Heart left ventricle (tissue), 16 donors: ENCODE measurements around the gene KMT5B. TPM values are rescaled to one million over a fixed set of nuclear protein-coding genes. Genes with fewer than 3 reads are reported as not detected.

Experiments
- ATAC-seq, 4 donors: fragments of 200-7000 bp; cut with Tn5 transposase; one replicate each; pipeline ENCODE4 v1.9.1; 2020 to 2022; ENCODE audit warnings: moderate library complexity in 4 of 4, mild to moderate bottlenecking in 3 of 4, moderate number of reproducible peaks in 1 of 4
- DNase-seq, 5 donors: peaks; one replicate each; pipeline ENCODE4 v3.0.0-alpha.2; 2020
- H3K27ac ChIP-seq, 12 donors: fragments of 200-600 bp; sonication (generic) in 4 of 12; one replicate each; pipeline versions ENCODE4 v1.5.0 to v1.8.0; 2016 to 2022; ENCODE audit warnings: mild to moderate bottlenecking in 2 of 12
- H3K27me3 ChIP-seq, 9 donors: fragments of 200-600 bp; sonication (generic) in 2 of 9; one replicate each; pipeline versions ENCODE4 v1.5.1 to v1.8.0; 2016 to 2022; ENCODE audit warnings: mild to moderate bottlenecking in 3 of 9
- H3K36me3 ChIP-seq, 9 donors: fragments of 200-600 bp; sonication (generic) in 2 of 9; one replicate each; pipeline versions ENCODE4 v1.5.0 to v1.8.0; 2018 to 2022; ENCODE audit warnings: mild to moderate bottlenecking in 2 of 9
- H3K4me1 ChIP-seq, 12 donors: fragments of 200-600 bp; sonication (generic) in 4 of 12; one replicate each; pipeline versions ENCODE4 v1.5.0 to v1.8.0; 2016 to 2022; ENCODE audit warnings: mild to moderate bottlenecking in 3 of 12
- H3K4me3 ChIP-seq, 12 donors: fragments of 200-600 bp; sonication (generic) in 4 of 12; one replicate each; pipeline versions ENCODE4 v1.5.0 to v1.8.0; 2017 to 2022; ENCODE audit warnings: mild to moderate bottlenecking in 9 of 12, moderate library complexity in 4 of 12
- H3K9me3 ChIP-seq, 12 donors: fragments of 200-600 bp; sonication (generic) in 4 of 12; one replicate each; pipeline versions ENCODE4 v1.5.0 to v1.8.0; 2016 to 2022; ENCODE audit warnings: mild to moderate bottlenecking in 1 of 12
- POLR2A ChIP-seq, 2 donors: fragments of 450-650 bp; IDR thresholded peaks; one replicate each; pipeline ENCODE4 v1.6.1; 2017; ENCODE audit warnings: antibody characterized with exemption in 2 of 2, mild to moderate bottlenecking in 2 of 2, moderate library complexity in 2 of 2
- WGBS, 4 donors: extraction: QIAGEN DNeasy Blood & Tissue Kit in 2 of 4; methylation state at CpG; one replicate each; pipeline versions ENCODE4 v1.1.5 to v1.1.7; 2013 to 2018; 5-methylcytosine and 5-hydroxymethylcytosine counted together
- intact Hi-C, 10 donors: fragments of 100-400 bp; cut with DNase I; formaldehyde crosslinking; loops; one replicate each; pipeline versions ENCODE4 v1.11.1 to v1.14.2; 2022
- polyA plus RNA-seq, 2 donors: library from polyadenylated mRNA; stranded (reverse); fragments of 200-250 nt; gene quantifications; one replicate each; pipeline ENCODE4 v1.2.3, GENCODE V29; 2013
- total RNA-seq, 9 donors: library from RNA; depleted of rRNA in 2 of 9; stranded (reverse); fragments of >200 nt in 2 of 9; fragmentation: NEBNext Ultra II Directional in 3 of 9; extraction: Animal tissue kit (Norgen Biotek cat#: 25700) in 3 of 9; gene quantifications; one replicate each; pipeline versions ENCODE4 v1.1.0 to v1.2.4, GENCODE V29; 2016 to 2023
- TF ChIP-seq, protein P1 (sequence below), 12 donors: fragments of 200-600 bp; sonication (generic) in 4 of 12; IDR thresholded peaks; one replicate each; pipeline versions ENCODE4 v1.5.0 to v1.8.0; 2018 to 2022; ENCODE audit warnings: antibody characterized with exemption in 12 of 12, mild to moderate bottlenecking in 5 of 12
- donor health status: ischemic (EF 13 %, LVEDD 7.1; RV severe dilation, severe dysfunction).
- donor health status: healthy with polysubstance abuse.
- donor health status: DM: no; HTN: yes; CAD: no.
- donor health status: DM: no; HTN: no; CAD: no.
- donor health status: ischemic (EF 25% LVEDD 6.9; RV normal size, moderate dysfunction).
- donor health status: ischemic (EF 25% LVEDD 5.7; RV mildly dilated, moderate dysfunction).
- donor health status: healthy.
- donor health status: DM: yes; HTN: yes; CAD: no.
- donor health status: ischemic (EF 35%, LVEDD 5.7; RV mildly dilated, moderate dysfunction).
- donor health status: nonischemic (EF 11% LVEDD 7.7; RV severe dilation, severe dysfunction).
- donor health status: DM: yes; HTN: yes; CAD: no.
- donor health status: PGD.
- donor health status: ischemic (EF 29% LVEDD 5.4; RV normal size, mild dysfunction).
- donor health status: nonischemic (EF 23%, LVEDD 6.1; RV moderate dilation, normal function).

The KMT5B gene
- total and polyA plus RNA-seq, 11 donors, result 15.5 to 37.0 (median 26.5) TPM

DNA sequence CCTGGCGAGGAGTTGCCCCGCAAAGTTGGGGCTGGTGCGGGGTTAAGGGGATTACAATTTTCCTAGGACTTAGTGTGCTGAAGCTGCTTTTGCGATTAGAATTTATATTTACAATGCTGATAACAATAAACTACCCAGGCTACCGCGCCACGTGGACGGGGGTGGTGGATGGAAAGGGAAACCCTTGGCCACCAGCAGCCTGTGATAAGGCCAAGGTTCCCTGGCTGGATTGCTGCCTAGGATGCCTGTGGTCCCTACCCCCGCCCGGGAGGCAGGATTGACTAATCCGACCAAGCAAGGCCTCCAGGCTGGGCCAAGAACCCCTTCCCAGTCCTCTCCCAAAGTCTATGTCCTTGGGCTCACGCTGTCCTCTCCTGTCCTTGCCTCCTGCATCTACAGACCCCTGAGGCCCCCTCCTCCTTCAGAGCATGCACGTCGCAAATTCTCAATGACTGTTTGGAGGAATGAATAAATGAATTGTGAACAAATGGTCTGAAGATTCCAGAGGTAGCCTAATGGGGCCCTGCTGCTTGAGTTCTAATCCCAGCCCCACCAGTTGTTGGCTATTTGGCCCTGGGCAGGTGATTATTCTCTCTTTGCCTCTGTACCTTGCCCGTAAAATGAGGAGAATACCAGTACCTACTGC lies 84.3 kb downstream of the KMT5B start:
- intact Hi-C loops, result loop anchor here in 2 of 10 donors (10.0 kb wide), 1 partner anchor 94 kb away; the partner anchor contains the start of genes NDUFS8 (in 2 of the 2) and TCIRG1 (in 2 of the 2)
- TF ChIP-seq POLR2A (IDR thresholded peaks at IDR 0.05), result no peak
- TF ChIP-seq, protein P1, sequence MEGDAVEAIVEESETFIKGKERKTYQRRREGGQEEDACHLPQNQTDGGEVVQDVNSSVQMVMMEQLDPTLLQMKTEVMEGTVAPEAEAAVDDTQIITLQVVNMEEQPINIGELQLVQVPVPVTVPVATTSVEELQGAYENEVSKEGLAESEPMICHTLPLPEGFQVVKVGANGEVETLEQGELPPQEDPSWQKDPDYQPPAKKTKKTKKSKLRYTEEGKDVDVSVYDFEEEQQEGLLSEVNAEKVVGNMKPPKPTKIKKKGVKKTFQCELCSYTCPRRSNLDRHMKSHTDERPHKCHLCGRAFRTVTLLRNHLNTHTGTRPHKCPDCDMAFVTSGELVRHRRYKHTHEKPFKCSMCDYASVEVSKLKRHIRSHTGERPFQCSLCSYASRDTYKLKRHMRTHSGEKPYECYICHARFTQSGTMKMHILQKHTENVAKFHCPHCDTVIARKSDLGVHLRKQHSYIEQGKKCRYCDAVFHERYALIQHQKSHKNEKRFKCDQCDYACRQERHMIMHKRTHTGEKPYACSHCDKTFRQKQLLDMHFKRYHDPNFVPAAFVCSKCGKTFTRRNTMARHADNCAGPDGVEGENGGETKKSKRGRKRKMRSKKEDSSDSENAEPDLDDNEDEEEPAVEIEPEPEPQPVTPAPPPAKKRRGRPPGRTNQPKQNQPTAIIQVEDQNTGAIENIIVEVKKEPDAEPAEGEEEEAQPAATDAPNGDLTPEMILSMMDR (IDR thresholded peaks at IDR 0.05), result no peak
- ATAC-seq, result peak; percentile 62 to 85 (median 81)

DNA sequence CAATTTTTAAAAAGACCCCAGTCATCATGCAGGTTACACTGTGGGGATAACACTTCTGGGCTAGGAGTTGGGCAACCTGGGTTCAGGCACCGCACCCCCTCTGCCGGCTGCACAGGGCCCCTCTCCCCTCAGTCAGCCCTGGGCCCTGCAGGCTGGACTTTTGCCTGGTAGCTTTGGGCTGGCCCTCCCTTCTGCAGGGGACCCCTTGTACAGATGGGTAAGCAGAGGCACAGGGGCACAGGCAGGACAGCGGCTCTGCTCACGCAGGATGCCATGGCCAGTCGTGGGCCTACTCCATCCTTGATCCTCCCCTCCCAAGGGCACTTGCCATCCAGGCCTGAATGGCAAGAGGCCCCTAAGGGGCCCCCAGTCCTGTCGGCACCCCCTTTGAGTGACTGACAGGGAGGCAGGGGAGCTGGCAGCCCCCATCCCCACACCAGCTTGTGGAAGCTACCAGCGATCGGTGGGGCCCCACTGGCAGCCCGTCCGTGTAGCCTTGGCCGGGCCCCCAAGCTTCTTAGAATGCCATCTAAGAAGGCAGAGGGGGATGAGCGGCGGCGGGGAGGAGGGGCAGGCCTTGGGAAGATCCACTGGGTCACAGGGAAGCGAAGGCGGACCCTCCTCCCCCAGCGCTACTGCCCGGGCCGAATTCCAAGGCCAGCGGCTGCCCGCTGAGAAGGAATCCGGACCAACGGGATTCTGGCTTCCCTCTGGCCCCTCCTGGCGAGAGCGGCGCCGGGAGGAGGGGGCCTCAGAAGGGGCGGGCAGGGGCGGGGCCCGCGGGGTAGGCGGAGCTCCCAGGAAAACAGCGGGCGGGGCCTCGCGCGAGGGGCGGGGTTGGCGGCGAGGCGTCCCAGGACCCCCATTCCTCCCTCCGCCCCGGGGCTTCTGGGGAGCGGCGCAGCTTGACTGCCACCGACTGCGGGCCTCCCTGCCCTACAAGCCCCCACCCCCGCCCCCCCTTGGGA lies 85.1 kb downstream of the KMT5B start:
- TF ChIP-seq, protein P1 (IDR thresholded peaks at IDR 0.05), result no peak
- peak in 1 of 2 donors; percentile 26 for TF ChIP-seq POLR2A (IDR thresholded peaks at IDR 0.05)
- peak overlapping the region; percentile 34 to 70 (median 58) for H3K4me3 ChIP-seq
- peak in 4 of 5 donors; percentile 52 to 72 (median 60) for DNase-seq
- ATAC-seq, result peak; percentile 41 to 87 (median 81)
- intact Hi-C loops, result loop anchor here in 2 of 10 donors (10.0 kb wide), 1 partner anchor 93 kb away; the partner anchor contains the start of genes NDUFS8 (in 2 of the 2) and TCIRG1 (in 2 of the 2)
- no peaks in the 10 kb centered on the region for H3K36me3 ChIP-seq
- H3K9me3 ChIP-seq, result no peaks in the 10 kb centered on the region
- WGBS, 4 donors, result 11 to 30% (median 15%) methylated on average over 21 to 48 of the region's 48 CpGs
- peaks cover 0 to 17% (median 9%) of the 10 kb centered on the region in 12 donors for H3K4me1 ChIP-seq
- H3K27ac ChIP-seq, result peak overlapping the region in 11 of 12 donors; percentile 33 to 90 (median 54)
- H3K27me3 ChIP-seq, result no peaks in the 10 kb centered on the region

More for the DNA sequence above, 84.3 kb downstream of the KMT5B start:
- Histone ChIP-seq H3K27me3 (no peaks in the 10 kb centered on the region), H3K4me3 (peak overlapping the region; percentile 34 to 70 (median 58)), H3K36me3 (no peaks in the 10 kb centered on the region), H3K9me3 (no peaks in the 10 kb centered on the region), H3K4me1 (peaks cover 0 to 17% (median 9%) of the 10 kb centered on the region in 12 donors), H3K27ac (peak overlapping the region in 11 of 12 donors; percentile 33 to 90 (median 54))
- peak; percentile 57 to 80 (median 71) for DNase-seq
- WGBS, 4 donors, result 20 to 27% (median 21%) methylated on average over 11 to 15 of the region's 15 CpGs

DNA sequence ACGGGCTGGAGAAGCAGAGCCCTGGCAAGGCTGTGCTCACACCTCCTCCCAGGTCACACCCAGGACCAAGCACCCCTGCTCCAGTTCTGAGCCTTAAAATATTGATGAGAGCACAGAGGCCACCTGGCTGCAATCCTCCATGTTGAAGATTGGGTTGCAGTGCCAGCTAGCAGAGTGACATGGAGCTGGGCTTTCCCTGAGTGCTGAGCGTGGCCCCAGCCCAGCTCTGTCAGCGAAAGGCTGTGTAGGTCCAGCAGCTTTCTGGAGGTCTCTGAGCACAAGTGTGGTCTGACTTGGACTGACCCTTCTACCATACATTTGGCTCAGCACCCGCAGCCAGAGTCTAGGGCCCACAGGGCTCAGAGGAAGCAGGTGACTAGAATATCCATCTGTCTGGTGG lies 87.9 kb downstream of the KMT5B start:
- no peak for TF ChIP-seq POLR2A (IDR thresholded peaks at IDR 0.05)
- TF ChIP-seq, protein P1 (IDR thresholded peaks at IDR 0.05), result no peak
- intact Hi-C loops, result loop anchor here in 2 of 10 donors (10.0 kb wide), 1 partner anchor 90 kb away; the partner anchor contains the start of genes NDUFS8 (in 2 of the 2) and TCIRG1 (in 2 of the 2)
- WGBS, 4 donors, result 56 to 100% (median 72%) methylated on average over 2 to 4 of the region's 4 CpGs
- ATAC-seq (no peak), DNase-seq (no peak)
- H3K4me3 ChIP-seq, result no peak overlapping the region
- no peaks in the 10 kb centered on the region for H3K27me3 ChIP-seq
- H3K4me1 ChIP-seq, result peaks cover 0 to 33% (median 19%) of the 10 kb centered on the region in 12 donors
- H3K36me3 ChIP-seq, result no peaks in the 10 kb centered on the region
- peak overlapping the region in 1 of 12 donors; percentile 44 for H3K27ac ChIP-seq
- H3K9me3 ChIP-seq, result no peaks in the 10 kb centered on the region
